IMR-90 (cell line): Measurements from ENCODE around the gene SUSD1. TPM values are rescaled to one million over a fixed set of nuclear protein-coding genes. Genes with fewer than 3 reads are reported as not detected.

Source experiments
- ATAC-seq: fragments of 200-7000 bp; cut with Tn5 transposase; 2 replicates; pipeline ENCODE4 v1.9.1; 2020; ENCODE audit warnings: low read depth, mild to moderate bottlenecking, moderate library complexity
- BruUV-seq: library from RNA; stranded (reverse); fragments of 400-500 nt; replicated peaks from 2 replicates; lab custom pipeline; 2021; lab: Mats Ljungman, UMichigan
- CTCF ChIA-PET: fragments of 300-600 bp; formaldehyde crosslinking; extraction: SDS; loops from one replicate; lab custom pipeline; 2021; ENCODE audit warnings: antibody characterized with exemption; lab: Yijun Ruan, JAX
- POLR2A ChIA-PET: fragments of 300-600 bp; sonication (Branson Sonifier 250); formaldehyde crosslinking; loops from one replicate; lab custom pipeline; 2022; ENCODE audit warnings: antibody characterized with exemption; ENCODE audit not compliant: unreplicated experiment; lab: Charles Lee
- DNase-seq: peaks from one replicate; pipeline ENCODE4 v3.0.0; 2013
- H2AFZ ChIP-seq: replicated peaks from 2 replicates; pipeline ENCODE3; 2013; ENCODE audit warnings: low read length, mild to moderate bottlenecking; ENCODE audit not compliant: poor library complexity
- H2AK5ac ChIP-seq: 2 replicates; pipeline ENCODE4 v1.6.1; 2013; ENCODE audit warnings: low read depth, low read length, inconsistent platforms
- H2AK9ac ChIP-seq: replicated peaks from 2 replicates; pipeline ENCODE3; 2013; ENCODE audit warnings: mild to moderate bottlenecking, low read depth, low read length, moderate library complexity; ENCODE audit not compliant: poor library complexity
- H2BK120ac ChIP-seq: 2 replicates; pipeline ENCODE4 v1.6.1; 2013; ENCODE audit warnings: low read depth, low read length, inconsistent platforms
- H2BK15ac ChIP-seq: 3 replicates; pipeline ENCODE4 v1.6.1; 2013; ENCODE audit warnings: low read depth, low read length, inconsistent platforms
- H2BK20ac ChIP-seq: 2 replicates; pipeline ENCODE4 v1.6.1; 2013; ENCODE audit warnings: low read depth, mild to moderate bottlenecking, inconsistent platforms, low read length, moderate library complexity
- H2BK5ac ChIP-seq: 2 replicates; pipeline ENCODE4 v1.6.1; 2013; ENCODE audit warnings: mild to moderate bottlenecking, low read depth, low read length, inconsistent platforms; ENCODE audit not compliant: poor library complexity, severe bottlenecking
- H3K14ac ChIP-seq: replicated peaks from 2 replicates; pipeline ENCODE4 v1.6.1; 2013; ENCODE audit warnings: low read depth, low read length, inconsistent platforms
- H3K18ac ChIP-seq: 2 replicates; pipeline ENCODE4 v1.6.1; 2013; ENCODE audit warnings: low read depth, low read length, control low read depth
- H3K23ac ChIP-seq: 2 replicates; pipeline ENCODE4 v1.6.1; 2013; ENCODE audit warnings: low read depth, low read length, inconsistent platforms
- H3K27ac ChIP-seq: 2 replicates; pipeline ENCODE4 v1.5.1; 2013; ENCODE audit warnings: mild to moderate bottlenecking, control low read depth, low read length; ENCODE audit not compliant: insufficient read depth
- H3K27me3 ChIP-seq: 2 replicates; pipeline ENCODE4 v1.6.1; 2013; ENCODE audit warnings: low read length; ENCODE audit not compliant: control insufficient read depth, insufficient read depth
- H3K36me3 ChIP-seq: 2 replicates; pipeline ENCODE4 v1.6.1; 2013; ENCODE audit warnings: low read length, mixed read lengths; ENCODE audit not compliant: control insufficient read depth, insufficient read depth
- H3K4ac ChIP-seq: 2 replicates; pipeline ENCODE4 v1.6.1; 2013; ENCODE audit warnings: low read depth, low read length, inconsistent platforms
- H3K4me1 ChIP-seq: 2 replicates; pipeline ENCODE4 v1.6.1; 2013; ENCODE audit warnings: low read length, mixed read lengths; ENCODE audit not compliant: control insufficient read depth, insufficient read depth
- H3K4me2 ChIP-seq: 2 replicates; pipeline ENCODE4 v1.6.1; 2013; ENCODE audit warnings: low read depth, mild to moderate bottlenecking, control low read depth, low read length, moderate library complexity
- H3K4me3 ChIP-seq: 2 replicates; pipeline ENCODE4 v1.5.1; 2013; ENCODE audit warnings: low read depth, mild to moderate bottlenecking, control low read depth, low read length, moderate library complexity; ENCODE audit not compliant: insufficient read depth
- H3K56ac ChIP-seq: 2 replicates; pipeline ENCODE4 v1.6.1; 2013; ENCODE audit warnings: low read length, inconsistent platforms; ENCODE audit not compliant: insufficient read depth; ENCODE audit errors: extremely low read depth
- H3K79me1 ChIP-seq, 2 experiments: 2 replicates each; pipeline ENCODE4 v1.6.1; 2013; ENCODE audit warnings: low read length in 2 of 2, inconsistent platforms in 1 of 2, low read depth in 1 of 2
- H3K9ac ChIP-seq: 2 replicates; pipeline ENCODE4 v1.6.1; 2013; ENCODE audit warnings: low read depth, low read length, control low read depth
- H3K9me1 ChIP-seq: 2 replicates; pipeline ENCODE4 v1.6.1; 2013; ENCODE audit warnings: low read length, inconsistent platforms; ENCODE audit not compliant: insufficient read depth
- H3K9me3 ChIP-seq: 2 replicates; pipeline ENCODE4 v1.6.1; 2013; ENCODE audit warnings: low read length; ENCODE audit not compliant: control insufficient read depth, insufficient read depth
- H4K20me1 ChIP-seq: 2 replicates; pipeline ENCODE4 v1.6.1; 2013; ENCODE audit warnings: low read length, inconsistent platforms; ENCODE audit not compliant: insufficient read depth
- H4K5ac ChIP-seq: 2 replicates; pipeline ENCODE4 v1.6.1; 2013; ENCODE audit warnings: mild to moderate bottlenecking, low read depth, low read length, control low read depth
- H4K8ac ChIP-seq, 2 experiments: 2 replicates each; pipeline ENCODE4 v1.6.1; 2013; ENCODE audit warnings: low read depth in 2 of 2, low read length in 2 of 2, control low read depth in 1 of 2, inconsistent platforms in 1 of 2
- H4K91ac ChIP-seq: 2 replicates; pipeline ENCODE4 v1.6.1; 2013; ENCODE audit warnings: low read depth, low read length, inconsistent platforms; ENCODE audit not compliant: insufficient read depth
- CEBPB ChIP-seq: IDR thresholded peaks from 2 replicates; pipeline ENCODE4 v1.6.1; 2012; ENCODE audit warnings: low read depth, low read length, improper control_type of control experiment
- FOS ChIP-seq: fragments of 150-350 bp; IDR thresholded peaks from 2 replicates; pipeline ENCODE4 v1.6.1; 2016; ENCODE audit warnings: low read depth, low read length
- NFE2L2 ChIP-seq: fragments of 150-350 bp; IDR thresholded peaks from 2 replicates; pipeline ENCODE4 v1.6.1; 2016; ENCODE audit warnings: low read depth, mild to moderate bottlenecking, low read length
- WGBS, 2 experiments: methylation state at CpG; one replicate each; pipeline versions ENCODE4 v1.1.5 to v1.1.7; 2013; ENCODE audit warnings: missing lambda C conversion rate in 2 of 2; ENCODE audit not compliant: insufficient read length in 1 of 2; ENCODE audit errors: extremely low coverage in 2 of 2; 5-methylcytosine and 5-hydroxymethylcytosine counted together
- dilution Hi-C: fragments of 300-500 bp; cut with HindIII; formaldehyde crosslinking; loops from one replicate; pipeline ENCODE4 v1.14.3; 2018; ENCODE audit warnings: low sequenced_read_pairs; ENCODE audit not compliant: unreplicated experiment
- in situ Hi-C: fragments of 300-500 bp; cut with MboI; formaldehyde crosslinking; loops from 3 replicates; pipeline ENCODE4 v1.14.3; 2019; ENCODE audit warnings: low sequenced_read_pairs, inconsistent platforms, mixed read lengths
- intact Hi-C: fragments of 100-400 bp; cut with micrococcal nuclease; formaldehyde crosslinking; loops from 2 replicates; pipeline ENCODE4 v1.10.0; 2022
- polyA plus RNA-seq, 3 experiments: library from polyadenylated mRNA; depleted of rRNA; stranded (reverse); fragments of >200 nt; gene quantifications; 2 replicates each; pipeline ENCODE4 v1.2.3, GENCODE V29; 2012; ENCODE audit warnings: low replicate concordance in 1 of 3
- total RNA-seq: library from RNA; depleted of rRNA; stranded (reverse); fragments of >200 nt; gene quantifications from 2 replicates; pipeline ENCODE4 v1.2.3, GENCODE V29; 2012

The SUSD1 gene
- total and polyA plus RNA-seq, 2 of the 4 experiments (the other 2 are of a cell fraction) = 4.0 to 4.7 TPM

DNA sequence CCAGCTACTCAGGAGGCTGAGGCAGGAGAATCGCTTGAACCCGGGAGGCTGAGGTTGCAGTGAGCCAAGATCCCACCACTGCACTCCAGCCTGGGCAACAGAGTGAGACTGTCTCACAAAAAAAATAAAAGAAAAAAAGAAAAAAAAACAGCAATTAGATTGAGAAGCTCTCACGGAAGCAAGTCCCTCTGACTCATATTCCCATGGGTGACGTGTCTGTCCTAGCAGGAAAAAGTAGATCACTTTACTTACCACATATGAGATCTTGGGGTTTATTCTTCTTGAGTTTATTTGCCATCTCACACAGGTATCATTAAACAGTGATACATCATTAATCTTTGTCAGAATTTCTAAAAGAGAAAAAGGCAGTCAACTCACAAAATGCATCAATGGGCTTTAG lies 62.6 kb downstream of the SUSD1 start:
- no peak overlapping the region for H3K56ac ChIP-seq
- H3K23ac ChIP-seq = no peak overlapping the region
- H2AK5ac ChIP-seq = no peak overlapping the region
- CTCF ChIA-PET = interaction anchor here (0.6 to 1.3 kb wide), 3 partner anchors 15 to 267 kb away, joined by 3 to 6 read pairs (median 4); partner anchors contain the start of gene HSDL2
- POLR2A ChIA-PET = interaction anchor here (0.6 kb wide), 1 partner anchor 242 kb away, joined by 3 read pairs; no protein-coding TSS in a partner anchor
- WGBS, 2 experiments = no CpG with 5 or more reads among the region's 4 CpGs
- peak; percentile 72; the same call in 1 of the 2 replicates for TF ChIP-seq FOS
- TF ChIP-seq NFE2L2 = no peak
- TF ChIP-seq CEBPB = no peak
- peaks cover 9% of the 10 kb centered on the region; the same call in 1 of the 2 replicates for H3K9me1 ChIP-seq
- H4K91ac ChIP-seq = no peak overlapping the region
- no peak overlapping the region for H2AFZ ChIP-seq
- H4K8ac ChIP-seq = no peak overlapping the region
- no peak overlapping the region for H3K4me3 ChIP-seq
- H2BK5ac ChIP-seq = peak overlapping the region; percentile 4
- intact Hi-C loops (loop anchor here (1.0 kb wide), 1 partner anchor 222 kb away; no protein-coding TSS in a partner anchor), in situ Hi-C loops (no loop called here), dilution Hi-C loops (no loop called here)
- no peaks in the 10 kb centered on the region for H3K27me3 ChIP-seq
- peaks cover 5% of the 10 kb centered on the region; the same call in 1 of the 2 replicates for H3K4me1 ChIP-seq
- H3K18ac ChIP-seq = no peak overlapping the region
- BruUV-seq = no TSS peak
- no peak overlapping the region for H3K27ac ChIP-seq
- ATAC-seq (peak; percentile 67), DNase-seq (peak; percentile 92)
- no peak overlapping the region for H3K4ac ChIP-seq
- no peak overlapping the region for H3K9ac ChIP-seq
- no peaks in the 10 kb centered on the region for H3K36me3 ChIP-seq
- H3K9me3 ChIP-seq = no peaks in the 10 kb centered on the region
- H2BK15ac ChIP-seq = no peak overlapping the region
- no peak overlapping the region for H2BK20ac ChIP-seq
- no peak overlapping the region for H4K5ac ChIP-seq
- H3K14ac ChIP-seq = no peak overlapping the region
- no peaks in the 10 kb centered on the region; a peak in 1 of 4 replicates for H3K79me1 ChIP-seq
- H2BK120ac ChIP-seq = no peak overlapping the region
- peak overlapping the region; percentile 59; the same call in 1 of the 2 replicates for H3K4me2 ChIP-seq
- H2AK9ac ChIP-seq = no peak overlapping the region
- H4K20me1 ChIP-seq = peaks cover 4% of the 10 kb centered on the region
